Measurements from ENCODE around the gene OSBPL1A. TPM values are rescaled to one million over a fixed set of nuclear protein-coding genes. Genes with fewer than 3 reads are reported as not detected.

Gene OSBPL1A
- total and polyA plus RNA-seq, 9 donors: 43.0 to 68.0 (median 56.7) TPM

GRCh38 chr18:24196764-24197163 is 200.9 kb downstream of the OSBPL1A start:
- WGBS (ENCODE audit: insufficient coverage): 90% methylated on average over 2 of the region's 4 CpGs
- Histone ChIP-seq H3K36me3 (ENCODE audit: control insufficient read depth, insufficient read depth, low read length) (peaks cover 11% of the 10 kb centered on the region), H3K9me3 (replicated peaks; ENCODE audit: control insufficient read depth, low read depth, low read length) (no peaks in the 10 kb centered on the region), H3K4me1 (ENCODE audit: control insufficient read depth, insufficient read depth, low read length) (peaks cover 7% of the 10 kb centered on the region), H3K27ac (ENCODE audit: low read length) (no peak overlapping the region), H3K4me3 (ENCODE audit: low read length) (no peak overlapping the region), H3K27me3 (ENCODE audit: control insufficient read depth, insufficient read depth, low read length) (no peaks in the 10 kb centered on the region)
- no peak for DNase-seq

- Histone ChIP-seq H3K4me1 (ENCODE audit: control insufficient read depth, insufficient read depth, low read length) (peaks cover 7% of the 10 kb centered on the region), H3K27me3 (ENCODE audit: control insufficient read depth, insufficient read depth, low read length) (no peaks in the 10 kb centered on the region), H3K4me3 (ENCODE audit: low read length) (no peak overlapping the region), H3K36me3 (ENCODE audit: control insufficient read depth, insufficient read depth, low read length) (peaks cover 11% of the 10 kb centered on the region), H3K27ac (ENCODE audit: low read length) (no peak overlapping the region), H3K9me3 (replicated peaks; ENCODE audit: control insufficient read depth, low read depth, low read length) (no peaks in the 10 kb centered on the region)
- WGBS (ENCODE audit: insufficient coverage): 45% methylated on average over 1 of the region's 9 CpGs
- DNase-seq: no peak
Observed at GRCh38 chr18:24195296-24196053, 202.1 kb downstream of the OSBPL1A start.

DNA sequence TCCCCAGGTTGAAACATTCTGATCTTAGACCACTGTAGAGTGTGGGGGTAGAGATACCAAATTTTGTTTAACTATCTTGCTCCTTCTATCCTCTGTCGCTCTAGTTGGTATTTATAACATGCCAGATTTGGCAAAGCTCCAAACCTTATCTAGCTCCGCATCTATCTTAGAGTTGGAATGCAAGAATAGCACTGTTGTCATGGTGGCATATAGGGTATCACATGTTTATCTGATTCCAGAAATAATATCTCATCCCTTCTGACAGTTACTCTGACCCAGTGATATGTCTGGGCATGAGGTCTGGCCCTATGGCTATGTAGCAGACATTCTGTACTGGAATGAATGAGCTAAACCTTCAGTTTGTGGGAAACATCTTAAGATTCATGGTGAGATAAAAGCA is 207.0 kb downstream of the OSBPL1A start:
- H3K4me3 ChIP-seq (ENCODE audit: low read length): no peak overlapping the region
- DNase-seq: peak; percentile 47
- H3K9me3 ChIP-seq (replicated peaks; ENCODE audit: control insufficient read depth, low read depth, low read length): no peaks in the 10 kb centered on the region
- peaks cover 17% of the 10 kb centered on the region for H3K4me1 ChIP-seq (ENCODE audit: control insufficient read depth, insufficient read depth, low read length)
- WGBS (ENCODE audit: insufficient coverage): no CpG with 5 or more reads among the region's 2 CpGs
- peaks cover 12% of the 10 kb centered on the region for H3K36me3 ChIP-seq (ENCODE audit: control insufficient read depth, insufficient read depth, low read length)
- H3K27me3 ChIP-seq (ENCODE audit: control insufficient read depth, insufficient read depth, low read length): no peaks in the 10 kb centered on the region
- H3K27ac ChIP-seq (ENCODE audit: low read length): peak overlapping the region; percentile 22

DNA sequence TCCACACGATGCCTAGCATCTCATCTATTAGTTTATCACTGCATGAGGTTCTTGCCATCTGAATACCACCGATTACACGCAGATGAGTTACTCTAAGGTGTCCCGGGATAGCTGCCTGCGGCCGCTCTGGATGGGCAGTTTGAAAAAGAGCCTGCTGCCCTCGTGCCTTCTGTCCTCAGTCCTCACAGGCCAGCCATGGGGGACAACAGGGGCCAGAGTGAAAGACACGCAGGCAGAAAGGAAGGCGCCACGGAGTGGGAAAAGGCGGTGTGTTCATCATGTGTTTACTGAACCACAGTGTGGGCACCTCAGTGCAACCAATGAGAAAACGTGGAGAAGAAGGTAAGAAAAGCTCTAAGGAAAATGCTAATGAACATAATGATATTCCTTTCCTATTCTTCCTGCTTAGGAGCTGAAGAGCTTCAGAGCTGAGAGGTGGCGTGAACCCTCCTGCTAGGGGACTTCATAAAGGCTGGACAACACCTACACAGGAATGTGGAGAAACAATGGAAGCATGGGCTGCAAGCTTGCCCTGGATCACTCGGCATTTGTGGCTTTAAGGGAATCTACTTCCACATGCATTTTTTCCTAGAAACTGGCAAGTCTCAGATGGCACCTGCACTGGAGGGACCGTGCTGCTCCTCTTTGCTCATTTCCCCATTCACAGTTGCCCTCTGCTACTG is 207.8 kb downstream of the OSBPL1A start:
- Histone ChIP-seq H3K27ac (ENCODE audit: low read length) (peak overlapping the region; percentile 75), H3K27me3 (ENCODE audit: control insufficient read depth, insufficient read depth, low read length) (no peaks in the 10 kb centered on the region), H3K9me3 (replicated peaks; ENCODE audit: control insufficient read depth, low read depth, low read length) (no peaks in the 10 kb centered on the region), H3K4me1 (ENCODE audit: control insufficient read depth, insufficient read depth, low read length) (peaks cover 17% of the 10 kb centered on the region), H3K36me3 (ENCODE audit: control insufficient read depth, insufficient read depth, low read length) (peaks cover 4% of the 10 kb centered on the region), H3K4me3 (ENCODE audit: low read length) (no peak overlapping the region)
- DNase-seq: no peak
- WGBS (ENCODE audit: insufficient coverage): 85% methylated on average over 11 of the region's 15 CpGs

GRCh38 chr18:24189007-24189528 is 208.6 kb downstream of the OSBPL1A start:
- H3K27ac ChIP-seq (ENCODE audit: low read length): peak overlapping the region; percentile 75

DNA sequence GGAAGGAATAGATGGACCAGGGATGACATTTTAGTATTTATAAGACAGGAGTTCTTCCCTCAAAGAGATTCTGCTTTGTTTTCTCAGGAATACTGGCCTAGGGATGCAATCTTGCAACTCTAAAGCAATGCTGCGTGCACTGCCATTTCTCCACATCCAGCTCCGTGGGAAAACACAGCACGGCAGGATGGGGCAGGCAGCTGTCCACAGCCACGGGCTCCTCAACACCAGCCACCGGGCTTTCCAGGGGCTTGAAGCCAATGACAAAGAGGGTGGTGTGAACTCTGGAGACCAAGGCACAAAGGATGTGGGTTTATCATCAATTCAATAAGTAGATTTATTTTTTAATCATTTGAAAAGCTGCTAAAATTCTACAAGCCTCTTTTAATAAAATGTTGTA is 209.5 kb downstream of the OSBPL1A start:
- Histone ChIP-seq H3K27me3 (ENCODE audit: control insufficient read depth, insufficient read depth, low read length) (no peaks in the 10 kb centered on the region), H3K27ac (ENCODE audit: low read length) (peak overlapping the region; percentile 24), H3K36me3 (ENCODE audit: control insufficient read depth, insufficient read depth, low read length) (peaks cover 2% of the 10 kb centered on the region), H3K9me3 (replicated peaks; ENCODE audit: control insufficient read depth, low read depth, low read length) (no peaks in the 10 kb centered on the region), H3K4me3 (ENCODE audit: low read length) (no peak overlapping the region), H3K4me1 (ENCODE audit: control insufficient read depth, insufficient read depth, low read length) (peaks cover 17% of the 10 kb centered on the region)
- WGBS (ENCODE audit: insufficient coverage): no CpG with 5 or more reads among the region's 5 CpGs
- DNase-seq: no peak

More at GRCh38 chr18:24189007-24189528, 208.6 kb downstream of the OSBPL1A start:
- Histone ChIP-seq H3K36me3 (ENCODE audit: control insufficient read depth, insufficient read depth, low read length) (peaks cover 2% of the 10 kb centered on the region), H3K9me3 (replicated peaks; ENCODE audit: control insufficient read depth, low read depth, low read length) (no peaks in the 10 kb centered on the region), H3K4me1 (ENCODE audit: control insufficient read depth, insufficient read depth, low read length) (peaks cover 17% of the 10 kb centered on the region), H3K27me3 (ENCODE audit: control insufficient read depth, insufficient read depth, low read length) (no peaks in the 10 kb centered on the region), H3K4me3 (ENCODE audit: low read length) (no peak overlapping the region)
- 54% methylated on average over 6 of the region's 6 CpGs for WGBS (ENCODE audit: insufficient coverage)
- peak; percentile 91 for DNase-seq

DNA sequence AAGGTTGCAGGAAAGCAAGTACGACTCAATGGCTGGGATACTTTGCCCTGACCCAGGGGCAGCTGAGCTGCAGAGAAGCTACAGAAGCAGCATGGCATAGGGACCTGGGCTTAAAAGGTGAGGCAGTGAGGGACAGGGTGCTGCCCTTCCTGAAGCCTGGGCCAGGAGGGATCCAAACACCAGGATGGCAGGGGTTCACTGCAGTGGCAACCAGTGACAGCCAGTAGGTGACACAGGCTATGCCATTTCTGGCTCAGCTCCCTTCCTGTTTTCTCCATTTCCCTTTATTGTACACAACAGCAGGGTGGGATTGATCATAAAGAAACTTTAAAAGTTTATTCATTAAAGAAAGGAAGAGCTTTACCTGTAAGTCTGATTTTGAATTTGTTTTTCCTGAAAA is 209.9 kb downstream of the OSBPL1A start:
- no peak overlapping the region for H3K4me3 ChIP-seq (ENCODE audit: low read length)
- no peaks in the 10 kb centered on the region for H3K27me3 ChIP-seq (ENCODE audit: control insufficient read depth, insufficient read depth, low read length)
- WGBS (ENCODE audit: insufficient coverage): no CpG with 5 or more reads among the region's 1 CpG
- peaks cover 17% of the 10 kb centered on the region for H3K4me1 ChIP-seq (ENCODE audit: control insufficient read depth, insufficient read depth, low read length)
- DNase-seq: no peak
- H3K36me3 ChIP-seq (ENCODE audit: control insufficient read depth, insufficient read depth, low read length): peaks cover 2% of the 10 kb centered on the region
- peak overlapping the region; percentile 10 for H3K27ac ChIP-seq (ENCODE audit: low read length)
- no peaks in the 10 kb centered on the region for H3K9me3 ChIP-seq (replicated peaks; ENCODE audit: control insufficient read depth, low read depth, low read length)

DNA sequence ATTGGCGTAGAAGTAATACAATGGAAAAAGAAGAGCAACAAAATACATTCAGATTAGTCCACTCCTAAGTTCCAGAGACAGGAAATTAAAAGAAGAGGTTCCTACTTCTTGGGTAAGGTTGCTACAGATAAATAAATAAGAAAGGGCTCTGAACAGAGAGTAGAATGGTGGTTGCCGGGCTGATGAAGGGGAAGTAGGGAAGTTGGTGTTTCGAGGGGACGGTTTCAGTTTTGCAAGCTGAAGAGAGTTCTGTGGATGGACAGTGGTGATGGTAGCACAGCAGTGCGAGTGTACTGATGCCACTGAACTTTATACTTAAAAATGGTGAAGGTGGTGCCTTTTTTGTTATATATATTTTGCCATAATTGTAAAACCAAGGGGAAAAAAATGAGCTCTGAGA is 210.6 kb downstream of the OSBPL1A start:
- DNase-seq: no peak
- WGBS (ENCODE audit: insufficient coverage): 100% methylated on average over 1 of the region's 5 CpGs
- H3K4me3 ChIP-seq (ENCODE audit: low read length): no peak overlapping the region
- no peaks in the 10 kb centered on the region for H3K27me3 ChIP-seq (ENCODE audit: control insufficient read depth, insufficient read depth, low read length)
- H3K9me3 ChIP-seq (replicated peaks; ENCODE audit: control insufficient read depth, low read depth, low read length): no peaks in the 10 kb centered on the region
- no peak overlapping the region for H3K27ac ChIP-seq (ENCODE audit: low read length)
- H3K4me1 ChIP-seq (ENCODE audit: control insufficient read depth, insufficient read depth, low read length): peaks cover 17% of the 10 kb centered on the region
- peaks cover 4% of the 10 kb centered on the region for H3K36me3 ChIP-seq (ENCODE audit: control insufficient read depth, insufficient read depth, low read length)

GRCh38 chr18:24185805-24186204 is 211.8 kb downstream of the OSBPL1A start:
- Histone ChIP-seq H3K4me3 (ENCODE audit: low read length) (no peak overlapping the region), H3K4me1 (ENCODE audit: control insufficient read depth, insufficient read depth, low read length) (peaks cover 17% of the 10 kb centered on the region), H3K36me3 (ENCODE audit: control insufficient read depth, insufficient read depth, low read length) (peaks cover 6% of the 10 kb centered on the region), H3K27ac (ENCODE audit: low read length) (no peak overlapping the region), H3K27me3 (ENCODE audit: control insufficient read depth, insufficient read depth, low read length) (no peaks in the 10 kb centered on the region), H3K9me3 (replicated peaks; ENCODE audit: control insufficient read depth, low read depth, low read length) (no peaks in the 10 kb centered on the region)
- no peak for DNase-seq
- WGBS (ENCODE audit: insufficient coverage): 92% methylated on average over 5 of the region's 7 CpGs

DNA sequence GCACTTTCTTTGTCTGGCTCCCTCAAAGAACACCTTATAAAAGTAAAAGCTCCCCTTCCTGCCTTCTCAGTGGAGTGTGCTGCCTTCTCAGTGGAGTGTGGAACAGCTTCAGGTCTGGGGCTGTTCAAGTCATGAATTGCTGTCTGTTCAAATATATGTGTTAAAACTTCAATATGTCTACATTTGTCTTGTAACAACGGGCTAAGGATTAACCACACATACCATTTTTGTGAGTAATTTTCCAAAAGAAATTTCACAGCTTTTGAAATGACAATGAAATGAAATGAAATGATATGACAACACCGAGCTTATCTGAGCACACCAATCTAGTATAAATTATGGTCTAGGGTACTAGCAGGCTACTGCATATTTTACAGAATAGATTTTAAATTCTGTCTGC is 215.8 kb downstream of the OSBPL1A start:
- DNase-seq: no peak
- no CpG with 5 or more reads among the region's 2 CpGs for WGBS (ENCODE audit: insufficient coverage)
- Histone ChIP-seq H3K4me3 (ENCODE audit: low read length) (no peak overlapping the region), H3K27ac (ENCODE audit: low read length) (no peak overlapping the region), H3K36me3 (ENCODE audit: control insufficient read depth, insufficient read depth, low read length) (peaks cover 12% of the 10 kb centered on the region), H3K9me3 (replicated peaks; ENCODE audit: control insufficient read depth, low read depth, low read length) (no peaks in the 10 kb centered on the region), H3K27me3 (ENCODE audit: control insufficient read depth, insufficient read depth, low read length) (no peaks in the 10 kb centered on the region), H3K4me1 (ENCODE audit: control insufficient read depth, insufficient read depth, low read length) (no peaks in the 10 kb centered on the region)

Data from muscle of leg (tissue), 11 donors.